K562 (cell line): Measurements from ENCODE around the gene ENDOG. TPM values are rescaled to one million over a fixed set of nuclear protein-coding genes. Genes with fewer than 3 reads are reported as not detected.
A peak's percentile ranks its signal among the peaks of the same experiment; 100 is the strongest.

Experiments
- AFF4 ChIP-seq: sonication (generic); formaldehyde crosslinking; IDR thresholded peaks from 2 replicates; pipeline ENCODE4 v1.8.0; 2023; ENCODE audit warnings: mild to moderate bottlenecking, missing genetic modification reagents
- ATF4 ChIP-seq: fragments of 450-650 bp; formaldehyde crosslinking; IDR thresholded peaks from 2 replicates; pipeline ENCODE4 v1.4.0; 2022; ENCODE audit warnings: mild to moderate bottlenecking, moderate library complexity
- ELF2 ChIP-seq: fragments of 250-450 bp; sonication (Bioruptor Pico); IDR thresholded peaks from 2 replicates; pipeline ENCODE4 v1.5.0; 2021; ENCODE audit warnings: mild to moderate bottlenecking
- FOSL1 ChIP-seq: fragments of 200-800 bp; sonication (Bioruptor generic); conservative IDR thresholded peaks from 2 replicates; pipeline ENCODE4 v1.6.1; 2016; ENCODE audit warnings: missing genetic modification characterization, missing compliant biosample characterization
- HDAC8 ChIP-seq: fragments of 450-650 bp; IDR thresholded peaks from 2 replicates; pipeline ENCODE4 v1.6.1; 2016; ENCODE audit warnings: mild to moderate bottlenecking, missing genetic modification characterization, moderate library complexity, missing compliant biosample characterization
- JUN ChIP-seq, 2 experiments: sonication (generic) in 1 of 2; formaldehyde crosslinking in 1 of 2; IDR thresholded peaks; 2 replicates each; pipeline versions ENCODE4 v1.6.1 to v1.8.0; 2012 to 2022; ENCODE audit warnings: borderline replicate concordance in 2 of 2, mild to moderate bottlenecking in 2 of 2, improper control_type of control experiment in 1 of 2, low read depth in 1 of 2, low read length in 1 of 2, missing genetic modification reagents in 1 of 2
- KAT7 ChIP-seq: sonication (generic); formaldehyde crosslinking; IDR thresholded peaks from 2 replicates; pipeline ENCODE4 v1.8.0; 2022; ENCODE audit warnings: missing genetic modification reagents, mild to moderate bottlenecking, borderline replicate concordance
- KLF16 ChIP-seq: IDR thresholded peaks from 2 replicates; pipeline ENCODE4 v1.6.1; 2016; ENCODE audit warnings: antibody characterized with exemption
- MYC ChIP-seq, 2 experiments: fragments of 250-450 bp in 1 of 2; sonication (Bioruptor Pico) in 1 of 2; IDR thresholded peaks; 2 replicates each; pipeline versions ENCODE4 v1.5.1 to v1.6.1; 2012 to 2021; ENCODE audit warnings: low read depth in 2 of 2, borderline replicate concordance in 1 of 2, improper control_type of control experiment in 1 of 2, low read length in 1 of 2, mild to moderate bottlenecking in 1 of 2, moderate library complexity in 1 of 2
- PYGO2 ChIP-seq: fragments of 450-650 bp; IDR thresholded peaks from 2 replicates; pipeline ENCODE4 v1.6.1; 2016; ENCODE audit warnings: mild to moderate bottlenecking, missing genetic modification characterization, moderate library complexity, missing compliant biosample characterization
- RBM25 ChIP-seq: fragments of 200-400 bp; formaldehyde crosslinking; IDR thresholded peaks from 2 replicates; pipeline ENCODE4 v1.6.1; 2018; ENCODE audit warnings: low read length, low read depth, moderate library complexity; ENCODE audit not compliant: severe bottlenecking
- RBM39 ChIP-seq: fragments of 200-400 bp; formaldehyde crosslinking; optimal IDR thresholded peaks from 2 replicates; pipeline ENCODE3; 2018; ENCODE audit warnings: low read depth, low read length
- SETDB1 ChIP-seq: IDR thresholded peaks from one replicate; pipeline ENCODE4 v1.6.1; 2012; ENCODE audit warnings: low read length, control low read depth, inconsistent platforms
- SMARCB1 ChIP-seq: IDR thresholded peaks from 2 replicates; pipeline ENCODE4 v1.6.1; 2011; ENCODE audit warnings: improper control_type of control experiment, low read depth; ENCODE audit not compliant: insufficient read length
- SRSF3 ChIP-seq: fragments of 200-400 bp; formaldehyde crosslinking; IDR thresholded peaks from 2 replicates; pipeline ENCODE4 v1.6.1; 2016; ENCODE audit warnings: mild to moderate bottlenecking, low read length, moderate library complexity; ENCODE audit not compliant: insufficient read depth
- XRCC5 ChIP-seq: fragments of 200-400 bp; formaldehyde crosslinking; IDR thresholded peaks from 2 replicates; pipeline ENCODE4 v1.6.1; 2017; ENCODE audit warnings: low read depth, mild to moderate bottlenecking, low read length
- ZBTB9 ChIP-seq: fragments of 450-650 bp; formaldehyde crosslinking; IDR thresholded peaks from 2 replicates; pipeline ENCODE4 v1.4.0; 2020; ENCODE audit warnings: mild to moderate bottlenecking, moderate library complexity
- ZEB2 ChIP-seq: fragments of 450-650 bp; IDR thresholded peaks from 2 replicates; pipeline ENCODE4 v1.6.1; 2016
- ZFPM2 ChIP-seq: fragments of 250-450 bp; sonication (Bioruptor Pico); IDR thresholded peaks from 2 replicates; pipeline ENCODE4 v1.5.1; 2022; ENCODE audit warnings: mild to moderate bottlenecking
- ZKSCAN8 ChIP-seq: fragments of 200-800 bp; sonication (Bioruptor generic); IDR thresholded peaks from 2 replicates; pipeline ENCODE4 v1.6.1; 2016; ENCODE audit warnings: missing genetic modification characterization, missing compliant biosample characterization
- ZNF589 ChIP-seq: fragments of 200-800 bp; sonication (Bioruptor generic); IDR thresholded peaks from 2 replicates; pipeline ENCODE4 v1.6.1; 2016; ENCODE audit warnings: low read depth, missing genetic modification characterization, missing compliant biosample characterization
- ZNF79 ChIP-seq: fragments of 250-450 bp; sonication (Bioruptor Pico); IDR thresholded peaks from 2 replicates; pipeline ENCODE4 v1.4.0; 2020; ENCODE audit warnings: low read depth, mild to moderate bottlenecking, moderate library complexity
- polyA plus RNA-seq, 8 experiments: library from polyadenylated mRNA; depleted of rRNA in 4 of 8; stranded (reverse) in 5 of 8; unstranded in 3 of 8; fragments of >200 nt; fragmentation: Nextera tagmentation in 2 of 8; fragmentation: Illumina TruSeq in 1 of 8; extraction: Ambion mirVana in 2 of 8; extraction: Trizol in 1 of 8; gene quantifications; 2 replicates each; pipeline versions ENCODE4 v1.2.1 to v1.2.3, GENCODE V29; 2011 to 2014; ENCODE audit warnings: inconsistent platforms in 1 of 8, missing spikeins in 1 of 8
- total RNA-seq, 7 experiments: library from RNA; depleted of rRNA in 6 of 7; stranded (reverse); fragments of >200 nt in 6 of 7; fragmentation: Illumina TruSeq in 2 of 7; extraction: Trizol in 2 of 7; gene quantifications; 2 replicates each; pipeline versions ENCODE4 v1.2.1 to v1.2.3, GENCODE V29; 2011 to 2021; ENCODE audit warnings: low replicate concordance in 1 of 7

The ENDOG gene
- total and polyA plus RNA-seq, 9 of the 15 experiments (the other 6 are each of a cell fraction or from before 2014, with no cell fraction given), result 1.2 to 91.0 (median 25.5) TPM

GRCh38 chr9:128818099-128818838 lies at the start of gene ENDOG (continued):
- TF ChIP-seq MYC (IDR thresholded peaks at IDR 0.05; ENCODE audit: low read depth, low read length) (peak; percentile 52), MYC (CRISPR knock-in tag; IDR thresholded peaks at IDR 0.05; ENCODE audit: borderline replicate concordance, low read depth) (no peak), ZNF79 (CRISPR knock-in tag) (no peak), FOSL1 (tag) (no peak), RBM39 (no peak), XRCC5 (peak; percentile 66; the same call in 1 of the 2 replicates), SMARCB1 (no peak), SRSF3 (no peak), AFF4 (no peak), JUN (IDR thresholded peaks at IDR 0.05; ENCODE audit: borderline replicate concordance, low read depth, low read length) (0 out of 2 replicates have a peak, but pooled peaks have one; percentile 7), JUN (CRISPR knock-in tag; IDR thresholded peaks at IDR 0.05; ENCODE audit: borderline replicate concordance) (0 out of 2 replicates have a peak, but pooled peaks have one; percentile 59), ZKSCAN8 (CRISPR knock-in tag) (no peak), ZBTB9 (CRISPR knock-in tag) (no peak), PYGO2 (tag) (no peak), KAT7 (CRISPR knock-in tag) (peak; percentile 63; the same call in 1 of the 2 replicates), ATF4 (CRISPR knock-in tag) (no peak), RBM25 (no peak), ZFPM2 (CRISPR knock-in tag) (no peak), ZNF589 (CRISPR knock-in tag) (no peak), ELF2 (CRISPR knock-in tag) (no peak), KLF16 (no peak), HDAC8 (tag) (no peak), ZEB2 (no peak), SETDB1 (peak; percentile 90)
